Retinal pigment epithelial cell (primary cell): ENCODE results near the gene ITGBL1.

ENCODE experiments used
- DNase-seq: peaks from one replicate; pipeline ENCODE4 v3.0.0-alpha.2; 2010; ENCODE audit warnings: low read depth
- H3K4me3 ChIP-seq: 2 replicates; pipeline ENCODE4 v1.5.1; 2011; ENCODE audit warnings: mild to moderate bottlenecking, low read length, control low read depth, moderate library complexity
- CTCF ChIP-seq: conservative IDR thresholded peaks from 2 replicates; pipeline ENCODE4 v1.5.1; 2011; ENCODE audit warnings: low read depth, low read length, control low read depth, inconsistent platforms

ITGBL1 gene

GRCh38 chr13:101416181-101417042 lies 36.1 kb upstream of the ITGBL1 start, which contains the start of gene NALCN:
NALCN (minus strand) TSS chr13:101416508; CDS start chr13:101399126, 17,382 bp downstream.
- no peak for DNase-seq
- H3K4me3 ChIP-seq = peak within 1 kb of the TSS; percentile 72
- no peak for TF ChIP-seq CTCF

- TF ChIP-seq CTCF = no peak
- peak overlapping the region; percentile 72 for H3K4me3 ChIP-seq
- DNase-seq = peak; percentile 46
Measured at GRCh38 chr13:101417043-101417406, 35.5 kb upstream of the ITGBL1 start.

- no peak for DNase-seq
- H3K4me3 ChIP-seq = no peak overlapping the region
- no peak for TF ChIP-seq CTCF
Measured at GRCh38 chr13:101417501-101417900, 35.0 kb upstream of the ITGBL1 start.

- no peak overlapping the region for H3K4me3 ChIP-seq
- TF ChIP-seq CTCF = no peak
- DNase-seq = no peak
Measured at GRCh38 chr13:101423872-101424271, 28.6 kb upstream of the ITGBL1 start.

- no peak for TF ChIP-seq CTCF
- H3K4me3 ChIP-seq = no peak overlapping the region
- DNase-seq = peak; percentile 66
Measured at GRCh38 chr13:101424381-101425155, 27.9 kb upstream of the ITGBL1 start.

- no peak for DNase-seq
- H3K4me3 ChIP-seq = no peak overlapping the region
- TF ChIP-seq CTCF = no peak
Measured at GRCh38 chr13:101425156-101425471, 27.4 kb upstream of the ITGBL1 start.
